HG02943 (cell line): ENCODE results near the gene MYOCOS.

ENCODE experiments used
- ATAC-seq: cut with Tn5 transposase; IDR thresholded peaks from one replicate; pipeline ENCODE4 v1.9.1; 2021; ENCODE audit warnings: mild to moderate bottlenecking, low read depth, moderate library complexity; ENCODE audit not compliant: unreplicated experiment

The MYOCOS gene

GRCh38 chr1:171623651-171624331, 1.7 kb downstream of the MYOCOS start:
- no peak for ATAC-seq

GRCh38 chr1:171625225-171625624, 3.2 kb downstream of the MYOCOS start:
- ATAC-seq = no peak

- ATAC-seq = no peak
Observed at GRCh38 chr1:171627020-171627419, 5.0 kb downstream of the MYOCOS start.

- no peak for ATAC-seq
Observed at GRCh38 chr1:171628225-171628624, 6.2 kb downstream of the MYOCOS start.

GRCh38 chr1:171635661-171636060, 13.6 kb downstream of the MYOCOS start:
- ATAC-seq = no peak

GRCh38 chr1:171636141-171636540, 14.1 kb downstream of the MYOCOS start:
- no peak for ATAC-seq

GRCh38 chr1:171637928-171638576, 16.0 kb downstream of the MYOCOS start:
- ATAC-seq = no peak

GRCh38 chr1:171640225-171640624, 18.2 kb downstream of the MYOCOS start:
- no peak for ATAC-seq

- no peak for ATAC-seq
Observed at GRCh38 chr1:171641076-171641864, 19.2 kb downstream of the MYOCOS start.

- no peak for ATAC-seq
Observed at GRCh38 chr1:171642197-171642596, 20.2 kb downstream of the MYOCOS start.

GRCh38 chr1:171643156-171643555, 21.1 kb downstream of the MYOCOS start:
- ATAC-seq = no peak

- ATAC-seq = no peak
Observed at GRCh38 chr1:171644805-171645483, 22.9 kb downstream of the MYOCOS start.

GRCh38 chr1:171645553-171646248, 23.7 kb downstream of the MYOCOS start:
- no peak for ATAC-seq

- ATAC-seq = no peak
Observed at GRCh38 chr1:171646249-171646560, 24.2 kb downstream of the MYOCOS start.

- ATAC-seq = no peak
Observed at GRCh38 chr1:171652234-171652822, 30.3 kb downstream of the MYOCOS start, which contains the start of gene MYOC. TSS of gene MYOC (minus strand) at chr1:171652688. CDS start at chr1:171652611, 77 bp downstream.

- no peak for ATAC-seq
Observed at GRCh38 chr1:171653796-171654195, 31.8 kb downstream of the MYOCOS start.

GRCh38 chr1:171654201-171654941, 32.3 kb downstream of the MYOCOS start:
- ATAC-seq = no peak

- no peak for ATAC-seq
Observed at GRCh38 chr1:171654942-171655745, 33.1 kb downstream of the MYOCOS start.

GRCh38 chr1:171655746-171656116, 33.7 kb downstream of the MYOCOS start:
- no peak for ATAC-seq
